GM19240 (cell line): ENCODE measurements around the gene ARL6IP5.

ENCODE experiments used
- DNase-seq: peaks from one replicate; pipeline ENCODE4 v3.0.0; 2011; ENCODE audit warnings: low spot score; ENCODE audit not compliant: insufficient read length

ARL6IP5 gene

GRCh38 chr3:69116162-69116561, 31.4 kb downstream of the ARL6IP5 start:
- DNase-seq, result no peak

GRCh38 chr3:69116897-69117296, 32.2 kb downstream of the ARL6IP5 start:
- no peak for DNase-seq

- no peak for DNase-seq
These were observed 33.8 kb downstream of the ARL6IP5 start for GRCh38 chr3:69118555-69118954.

GRCh38 chr3:69119138-69119537, 34.4 kb downstream of the ARL6IP5 start:
- DNase-seq, result no peak

DNA sequence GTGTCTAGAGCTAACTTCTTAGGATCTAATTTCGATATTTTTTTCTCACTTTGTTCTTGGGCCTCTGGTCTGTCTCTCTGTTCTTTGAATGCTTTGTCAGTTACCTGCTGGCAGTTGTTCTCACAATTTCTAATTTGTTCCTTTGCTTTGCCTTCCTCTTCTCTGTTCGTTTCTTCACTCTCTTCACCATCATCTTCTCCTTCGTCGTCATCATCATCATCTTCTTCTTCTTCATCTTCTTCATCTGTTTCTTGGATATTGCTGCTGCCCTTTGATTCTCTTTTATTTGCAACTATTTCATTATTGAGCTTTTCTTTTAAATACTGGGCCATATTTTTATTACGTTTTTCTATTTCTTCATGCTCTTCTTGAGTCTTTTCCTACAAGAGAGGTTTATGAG, 34.9 kb downstream of the ARL6IP5 start:
- DNase-seq, result no peak

- DNase-seq, result peak; percentile 25
These were observed 36.2 kb downstream of the ARL6IP5 start for GRCh38 chr3:69120879-69121464.

DNA sequence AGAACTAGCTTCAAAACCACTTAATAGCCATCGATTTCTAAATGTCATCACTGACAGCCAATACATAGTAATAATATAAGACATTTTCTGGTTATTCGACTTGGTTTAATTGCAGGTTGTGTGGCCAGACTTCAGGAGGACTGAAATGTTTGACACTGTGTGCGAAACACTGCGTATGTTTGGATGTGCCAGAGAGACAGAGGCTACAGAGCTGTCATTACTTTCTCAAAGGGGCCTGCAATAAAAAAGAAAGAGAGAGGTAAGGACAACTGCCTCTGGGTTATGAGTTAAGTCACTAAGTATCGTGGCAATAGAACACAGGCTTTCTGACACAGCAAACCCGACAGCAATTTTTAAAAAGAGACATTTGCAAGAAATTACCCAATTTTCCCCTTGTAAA, 36.8 kb downstream of the ARL6IP5 start:
- no peak for DNase-seq

GRCh38 chr3:69121950-69122349, 37.2 kb downstream of the ARL6IP5 start:
- DNase-seq, result no peak

GRCh38 chr3:69122403-69122802, 37.7 kb downstream of the ARL6IP5 start, which contains the start of gene LMOD3:
Gene LMOD3, minus strand, starts transcription at chr3:69122595. Its CDS starts 209 bp downstream, at chr3:69122386.
- no peak for DNase-seq

GRCh38 chr3:69126216-69126615, 41.5 kb downstream of the ARL6IP5 start:
- no peak for DNase-seq

DNA sequence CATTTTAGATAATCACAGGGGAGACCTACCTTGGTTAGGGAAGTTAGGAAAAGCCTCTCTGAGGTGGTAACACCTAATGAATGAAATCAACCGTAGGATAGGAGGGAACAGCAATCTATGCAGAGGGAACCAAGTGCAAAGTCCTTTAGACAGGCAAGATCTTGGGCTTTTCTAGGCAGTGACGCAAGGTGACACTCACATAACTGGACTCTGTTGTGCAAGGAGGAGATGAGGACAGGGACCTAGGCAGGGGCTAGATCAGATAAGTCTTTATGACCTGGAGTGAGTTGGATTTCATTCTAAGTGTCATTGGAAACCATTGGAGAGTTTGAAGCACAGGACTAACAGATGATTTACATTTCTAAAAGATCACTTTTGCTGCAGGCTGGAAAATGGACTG, 42.3 kb downstream of the ARL6IP5 start:
- no peak for DNase-seq

- no peak for DNase-seq
These were observed 43.8 kb downstream of the ARL6IP5 start for GRCh38 chr3:69128509-69128908.

DNA sequence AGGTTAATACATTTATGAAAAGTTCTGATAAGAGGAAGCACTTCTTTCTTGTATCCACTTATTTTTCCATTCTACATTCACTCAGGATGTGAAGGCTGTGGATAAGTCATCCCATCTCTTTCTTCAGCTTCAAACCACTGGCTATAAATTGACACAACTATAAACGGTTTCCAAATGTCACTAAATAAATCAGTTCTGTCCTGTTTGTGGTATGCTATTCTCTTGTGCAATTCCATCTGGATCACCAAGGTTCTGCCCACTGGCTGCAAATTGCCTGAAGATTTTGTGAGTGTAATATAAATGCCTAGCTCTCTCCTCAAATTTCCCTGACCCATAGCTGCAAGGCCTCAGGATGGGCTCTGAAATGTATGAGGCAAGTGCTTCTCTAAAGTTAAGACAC, 44.8 kb downstream of the ARL6IP5 start:
- no peak for DNase-seq

DNA sequence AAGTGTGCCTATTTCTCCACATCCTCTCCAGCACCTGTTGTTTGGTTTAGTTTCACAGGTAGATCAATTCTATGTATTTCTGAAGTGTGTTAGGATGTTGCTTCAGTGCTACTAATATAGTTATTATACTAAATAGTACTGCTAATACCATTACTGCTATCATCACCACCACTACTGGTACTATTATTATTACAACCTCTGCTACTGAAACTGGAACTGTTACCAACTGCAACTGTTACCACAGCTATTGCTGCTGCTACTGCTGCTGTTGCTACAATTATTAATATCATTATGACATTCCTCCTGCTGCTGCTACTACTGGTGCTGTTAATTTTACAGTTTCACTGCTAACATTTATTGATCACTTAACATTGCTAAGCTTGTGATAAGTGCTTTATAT, 46.0 kb downstream of the ARL6IP5 start:
- DNase-seq, result no peak

- DNase-seq, result no peak
These were observed 52.3 kb downstream of the ARL6IP5 start for GRCh38 chr3:69137005-69137404.

DNA sequence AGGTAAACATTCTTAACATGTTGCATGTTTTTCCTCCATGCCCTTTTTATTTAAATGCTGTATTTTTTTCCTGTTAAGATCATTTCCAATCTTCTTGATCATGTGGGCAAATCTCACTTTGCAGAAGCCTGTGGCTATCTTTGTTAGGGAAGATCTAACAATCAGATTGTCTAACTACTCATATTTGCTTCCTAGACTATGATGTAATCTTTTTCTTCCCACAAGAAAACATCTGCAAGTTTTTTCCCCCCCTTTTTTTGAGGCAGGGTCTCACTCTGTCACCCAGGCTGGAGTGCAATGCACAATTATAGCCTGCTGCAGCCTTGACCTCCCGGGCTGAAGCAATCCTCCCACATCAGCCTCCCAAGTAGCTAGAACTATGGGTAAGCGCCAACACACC, 52.7 kb downstream of the ARL6IP5 start:
- no peak for DNase-seq

GRCh38 chr3:69141313-69141712, 56.6 kb downstream of the ARL6IP5 start:
- DNase-seq, result no peak

GRCh38 chr3:69142090-69142489, 57.4 kb downstream of the ARL6IP5 start:
- DNase-seq, result no peak

DNA sequence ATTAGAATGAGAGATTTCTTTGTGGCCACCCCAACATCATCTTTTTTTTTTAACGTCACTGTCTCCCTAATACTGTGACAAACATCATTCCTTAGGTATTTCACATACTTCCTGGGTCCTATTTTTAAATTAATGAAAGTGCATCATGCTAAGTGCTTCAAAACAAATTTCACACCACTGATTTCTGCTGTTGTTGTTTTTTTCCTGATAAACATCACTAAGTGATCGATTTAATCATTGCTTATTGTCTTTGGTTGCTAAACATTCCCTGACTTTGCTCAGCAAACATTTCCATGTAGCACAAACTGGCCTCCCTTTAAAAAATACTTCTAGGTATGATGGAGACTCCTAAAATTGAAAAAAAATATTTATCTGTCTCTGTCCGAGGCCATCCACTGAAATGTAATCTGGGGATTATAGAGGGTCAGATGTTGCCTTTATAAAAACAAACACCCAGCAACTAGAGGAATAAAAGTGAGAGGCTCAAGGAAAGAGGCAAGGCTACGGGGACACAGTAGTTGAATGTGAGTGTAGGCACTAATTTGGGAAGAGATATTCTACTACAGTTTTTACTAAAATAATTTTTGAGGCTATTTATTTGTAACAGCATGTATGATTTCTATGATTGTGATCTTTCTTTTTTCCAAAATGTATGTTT, 58.2 kb downstream of the ARL6IP5 start:
- no peak for DNase-seq

GRCh38 chr3:69143612-69144011, 58.9 kb downstream of the ARL6IP5 start:
- DNase-seq, result no peak

DNA sequence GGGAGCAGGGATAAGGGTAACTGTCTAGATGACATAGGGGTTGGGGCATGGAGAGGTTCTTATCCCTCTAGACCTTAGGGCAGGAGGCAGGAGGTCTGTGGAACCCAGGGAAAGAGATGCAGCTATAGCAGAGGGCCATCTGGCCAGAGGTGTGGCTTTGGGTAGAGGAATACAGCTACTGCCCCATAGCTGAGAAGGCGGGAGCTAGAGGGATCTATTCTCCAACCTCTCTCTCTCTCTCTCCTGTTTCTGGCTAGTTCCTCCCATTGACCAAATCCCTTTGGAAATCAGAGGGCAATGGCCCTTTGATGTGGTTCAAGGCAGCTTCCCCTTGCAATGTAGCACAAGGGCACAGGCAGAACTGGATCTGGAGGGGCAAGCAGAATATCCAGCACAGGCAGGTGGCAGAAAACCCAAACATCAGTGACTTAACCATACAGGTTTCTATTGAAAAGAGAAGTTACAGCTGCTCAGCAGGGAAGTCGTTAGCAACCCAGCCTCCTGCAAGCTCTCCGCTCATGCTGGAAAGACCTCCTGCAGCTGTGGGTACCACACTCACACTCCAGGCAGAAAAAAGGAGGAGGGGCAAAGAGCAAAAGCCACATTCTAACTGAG, 60.0 kb downstream of the ARL6IP5 start:
- no peak for DNase-seq

DNA sequence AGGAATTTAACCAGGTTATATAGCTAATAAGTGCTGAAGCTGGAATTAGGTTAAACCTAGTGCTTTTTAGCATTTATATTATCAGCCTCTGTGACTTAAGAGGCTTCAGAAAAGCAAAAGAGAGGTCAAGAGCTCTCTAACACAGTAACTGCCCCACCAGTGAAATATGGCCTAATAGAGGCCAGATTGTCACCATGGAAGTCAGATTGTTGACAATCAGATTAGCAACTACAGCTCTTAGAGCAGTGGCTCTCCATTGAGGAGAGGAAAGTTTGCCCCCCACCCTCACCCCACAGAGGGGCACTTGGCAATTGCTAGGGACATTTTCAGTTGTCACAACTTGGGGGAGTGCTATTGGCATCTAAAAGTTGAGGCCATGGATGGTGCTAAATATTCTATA, 61.0 kb downstream of the ARL6IP5 start:
- no peak for DNase-seq

GRCh38 chr3:69149586-69149985, 64.8 kb downstream of the ARL6IP5 start:
- DNase-seq, result no peak
